Endodermal cell (in vitro differentiated cells): ENCODE results near the gene DPF3. TPM values are rescaled to one million over a fixed set of nuclear protein-coding genes. Genes with fewer than 3 reads are reported as not detected.
A peak's percentile ranks its signal among the peaks of the same experiment; 100 is the strongest.

Source experiments
- DNase-seq: peaks from one replicate; pipeline ENCODE4 v3.0.0-alpha.2; 2017
- H3K27ac ChIP-seq: 2 replicates; pipeline ENCODE4 v1.5.1; 2013; ENCODE audit warnings: mild to moderate bottlenecking, low read depth, low read length, moderate library complexity
- H3K27me3 ChIP-seq: 2 replicates; pipeline ENCODE4 v1.6.1; 2013; ENCODE audit warnings: mild to moderate bottlenecking, low read length, moderate library complexity; ENCODE audit not compliant: insufficient read depth, control insufficient read depth, poor library complexity, severe bottlenecking
- H3K36me3 ChIP-seq: 2 replicates; pipeline ENCODE4 v1.7.0; 2013; ENCODE audit warnings: mild to moderate bottlenecking, low read length, moderate library complexity; ENCODE audit not compliant: control insufficient read depth, insufficient read depth
- H3K4me1 ChIP-seq: one replicate; pipeline ENCODE4 v1.7.0; 2013; ENCODE audit warnings: low read length; ENCODE audit not compliant: control insufficient read depth, insufficient read depth
- H3K4me3 ChIP-seq: 2 replicates; pipeline ENCODE4 v1.5.1; 2013; ENCODE audit warnings: mild to moderate bottlenecking, low read length, moderate library complexity
- H3K9ac ChIP-seq: 2 replicates; pipeline ENCODE4 v1.6.1; 2013; ENCODE audit warnings: mild to moderate bottlenecking, low read length, moderate library complexity; ENCODE audit not compliant: poor library complexity, severe bottlenecking; ENCODE audit errors: extremely low read depth
- H3K9me3 ChIP-seq: 2 replicates; pipeline ENCODE4 v1.6.1; 2013; ENCODE audit warnings: mild to moderate bottlenecking, low read length, moderate library complexity; ENCODE audit not compliant: control insufficient read depth
- H3K27ac Mint-ChIP-seq: 2 replicates; pipeline ENCODE4 v1.8.0; 2020; ENCODE audit warnings: mixed read lengths
- H3K27me3 Mint-ChIP-seq: 2 replicates; pipeline ENCODE4 v1.8.0; 2021; ENCODE audit warnings: mild to moderate bottlenecking, mixed read lengths; ENCODE audit not compliant: insufficient read depth
- H3K36me3 Mint-ChIP-seq: 2 replicates; pipeline ENCODE4 v1.8.0; 2020; ENCODE audit warnings: low read depth, mixed read lengths
- H3K4me1 Mint-ChIP-seq: 2 replicates; pipeline ENCODE4 v1.8.0; 2020; ENCODE audit warnings: mixed read lengths
- H3K4me3 Mint-ChIP-seq: 2 replicates; pipeline ENCODE4 v1.8.0; 2020; ENCODE audit warnings: mild to moderate bottlenecking, moderate library complexity, mixed read lengths
- H3K9me3 Mint-ChIP-seq: 2 replicates; pipeline ENCODE4 v1.8.0; 2020; ENCODE audit warnings: mild to moderate bottlenecking, mixed read lengths
- CTCF ChIP-seq: fragments of 200-600 bp; sonication (generic); conservative IDR thresholded peaks from 2 replicates; pipeline ENCODE4 v1.5.0; 2021; ENCODE audit warnings: antibody characterized with exemption, mild to moderate bottlenecking
- WGBS, 2 experiments: methylation state at CpG; one replicate each; pipeline versions ENCODE4 v1.1.5 to v1.1.7; 2013; ENCODE audit warnings: missing lambda C conversion rate in 2 of 2, mixed read lengths in 1 of 2; ENCODE audit not compliant: insufficient coverage in 1 of 2, insufficient read length in 1 of 2; 5-methylcytosine and 5-hydroxymethylcytosine counted together
- total RNA-seq, 2 donors: library from RNA; stranded (reverse); fragmentation: NEBNext Ultra II Directional in 1 of 2; extraction: Animal tissue kit (Norgen Biotek cat#: 25700) in 1 of 2; gene quantifications; 2 replicates in 1 of 2; 3 replicates in 1 of 2; pipeline ENCODE4 v1.2.1, GENCODE V29; 2021

DPF3 gene
- total RNA-seq, 2 donors from 2014 or later: not detected

DNA sequence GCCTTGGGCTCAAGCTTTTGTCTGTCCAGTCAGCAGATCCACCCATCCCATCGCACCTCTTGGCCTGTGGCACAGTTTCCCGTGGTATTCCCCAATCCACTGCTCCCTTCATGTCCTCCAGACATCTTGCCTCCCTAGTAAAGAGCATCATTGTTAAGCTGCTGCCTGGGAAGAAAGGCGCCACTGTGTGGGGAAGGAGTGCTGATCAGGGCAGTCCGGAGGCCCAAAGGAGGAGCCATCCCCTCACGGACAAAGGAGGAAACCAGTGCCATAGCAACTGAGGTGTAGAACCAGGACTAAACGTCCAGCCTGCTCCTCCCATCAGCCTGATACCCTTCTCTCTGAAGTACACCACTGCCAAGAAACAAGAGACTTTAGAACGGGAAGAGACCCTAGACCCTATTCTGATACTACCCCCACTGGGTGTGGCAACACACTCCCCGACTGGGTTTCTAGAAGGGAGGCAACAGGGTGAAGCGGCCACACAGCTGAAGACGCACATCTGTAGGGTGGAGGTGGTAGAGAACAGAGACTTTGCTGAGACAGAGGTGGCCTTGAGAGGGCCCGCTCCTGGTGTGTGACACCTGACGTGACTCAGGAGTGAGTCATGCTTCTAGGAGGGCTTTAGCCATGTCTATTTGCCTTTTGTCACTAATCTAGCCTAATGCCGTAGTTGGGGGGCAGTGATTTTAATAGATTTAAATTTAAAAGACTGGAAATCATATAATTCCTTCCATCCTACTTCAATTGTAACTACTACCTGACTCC is 185.0 kb downstream of the DPF3 start:
- H3K27me3 Mint-ChIP-seq: no peaks in the 10 kb centered on the region
- H3K36me3 Mint-ChIP-seq: no peaks in the 10 kb centered on the region
- no peak overlapping the region for H3K4me3 ChIP-seq
- H3K9ac ChIP-seq: no peak overlapping the region
- TF ChIP-seq CTCF: peak; percentile 39
- no peaks in the 10 kb centered on the region for H3K4me1 ChIP-seq
- no peak overlapping the region for H3K4me3 Mint-ChIP-seq
- peaks cover 4% of the 10 kb centered on the region for H3K9me3 Mint-ChIP-seq
- peak; percentile 62 for DNase-seq
- H3K27ac ChIP-seq: no peak overlapping the region
- H3K9me3 ChIP-seq: no peaks in the 10 kb centered on the region
- no peaks in the 10 kb centered on the region for H3K27me3 ChIP-seq
- no peaks in the 10 kb centered on the region for H3K36me3 ChIP-seq
- peak overlapping the region; percentile 50 for H3K27ac Mint-ChIP-seq
- H3K4me1 Mint-ChIP-seq: peaks cover 4% of the 10 kb centered on the region
- WGBS, 2 experiments: 74 to 81% methylated on average over 5 to 12 of the region's 13 CpGs

DNA sequence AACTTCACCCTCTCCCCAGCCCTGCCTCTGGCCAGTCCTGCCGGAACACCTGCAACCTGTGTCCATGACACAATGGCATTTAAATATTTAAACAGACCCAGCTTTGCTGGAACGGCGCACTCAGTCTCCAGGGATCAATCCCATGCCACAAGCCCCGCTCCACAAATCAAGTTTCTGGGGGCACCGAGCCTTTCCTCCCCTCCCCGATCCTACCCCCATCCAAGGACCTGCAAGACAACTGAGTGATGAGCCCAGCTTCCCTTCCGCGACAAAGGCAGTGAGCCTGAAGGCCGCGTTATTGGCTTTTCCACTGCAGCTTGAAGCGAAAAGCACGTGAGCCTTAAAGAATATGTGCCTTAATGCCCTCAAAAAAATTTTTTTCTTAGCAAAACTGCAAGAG is 185.7 kb downstream of the DPF3 start:
- Histone ChIP-seq H3K9me3 (no peaks in the 10 kb centered on the region), H3K4me3 (no peak overlapping the region), H3K36me3 (no peaks in the 10 kb centered on the region), H3K27me3 (no peaks in the 10 kb centered on the region), H3K4me1 (no peaks in the 10 kb centered on the region), H3K9ac (no peak overlapping the region), H3K27ac (no peak overlapping the region)
- peaks cover 4% of the 10 kb centered on the region for H3K4me1 Mint-ChIP-seq
- H3K4me3 Mint-ChIP-seq: no peak overlapping the region
- H3K27ac Mint-ChIP-seq: no peak overlapping the region
- no peaks in the 10 kb centered on the region for H3K36me3 Mint-ChIP-seq
- no peak for DNase-seq
- 93 to 94% methylated on average over 11 to 12 of the region's 12 CpGs for WGBS, 2 experiments
- H3K9me3 Mint-ChIP-seq: peaks cover 4% of the 10 kb centered on the region
- no peak for TF ChIP-seq CTCF
- no peaks in the 10 kb centered on the region for H3K27me3 Mint-ChIP-seq

- H3K4me3 Mint-ChIP-seq: no peak overlapping the region
- H3K4me3 ChIP-seq: no peak overlapping the region
- H3K9me3 ChIP-seq: no peaks in the 10 kb centered on the region
- peaks cover 4% of the 10 kb centered on the region for H3K4me1 Mint-ChIP-seq
- TF ChIP-seq CTCF: no peak
- 97 to 100% methylated on average over 1 to 2 of the region's 2 CpGs for WGBS, 2 experiments
- no peaks in the 10 kb centered on the region for H3K27me3 Mint-ChIP-seq
- no peaks in the 10 kb centered on the region for H3K36me3 Mint-ChIP-seq
- H3K9ac ChIP-seq: no peak overlapping the region
- H3K27ac Mint-ChIP-seq: no peak overlapping the region
- H3K4me1 ChIP-seq: no peaks in the 10 kb centered on the region
- peaks cover 4% of the 10 kb centered on the region for H3K9me3 Mint-ChIP-seq
- no peak for DNase-seq
- no peaks in the 10 kb centered on the region for H3K27me3 ChIP-seq
- no peak overlapping the region for H3K27ac ChIP-seq
- no peaks in the 10 kb centered on the region for H3K36me3 ChIP-seq
Observed at GRCh38 chr14:72706485-72706884, 187.4 kb downstream of the DPF3 start.
